NCI-H128 (cell line): Measurements from ENCODE around the gene HAT1.
"Not testable (repeated sequence)": the region's sequence is repeated elsewhere in the genome, so short reads cannot be mapped to it uniquely, and the experiment has no call there.

Experiments used
- DNase-seq: peaks from one replicate; lab custom pipeline; 2025; ENCODE audit not compliant: unreplicated experiment; lab: John Stamatoyannopoulos, UW

The HAT1 gene

GRCh38 chr2:171922230-171923022 lies at the start of gene HAT1:
HAT1 (plus strand) TSS chr2:171922461; CDS start chr2:171922501, 40 bp downstream.
- peak; percentile 94 for DNase-seq

GRCh38 chr2:171874517-171874916 lies 47.7 kb upstream of the HAT1 start:
- no peak for DNase-seq

- no peak for DNase-seq
Measured at GRCh38 chr2:171874963-171875362, 47.3 kb upstream of the HAT1 start.

DNA sequence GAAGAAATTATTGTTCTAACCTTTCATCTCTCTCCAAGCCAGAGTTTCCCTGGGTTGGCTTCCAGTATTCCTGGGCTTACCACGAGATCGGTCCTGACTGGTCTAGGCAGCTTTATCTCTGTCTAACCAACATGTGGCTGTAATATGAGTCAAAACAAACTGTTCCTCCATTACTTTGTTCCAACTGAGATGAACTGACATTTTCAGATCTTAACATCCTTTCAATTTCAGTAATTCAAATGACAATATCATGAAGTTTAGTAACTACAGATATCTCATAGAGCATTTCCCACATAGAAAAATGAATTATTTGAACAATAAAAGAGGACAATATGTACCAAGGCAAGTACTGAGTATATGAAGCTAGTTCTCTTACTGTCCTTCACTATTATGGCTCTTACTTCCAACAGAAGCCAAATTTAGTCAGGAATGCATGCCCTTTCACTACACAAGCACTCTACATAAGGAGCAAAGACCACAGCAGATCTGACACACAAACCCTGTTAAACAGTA lies 43.7 kb upstream of the HAT1 start:
- DNase-seq = no peak

GRCh38 chr2:171879865-171880264 lies 42.4 kb upstream of the HAT1 start:
- DNase-seq = no peak

- DNase-seq = no peak
Measured at GRCh38 chr2:171880774-171881173, 41.5 kb upstream of the HAT1 start.

DNA sequence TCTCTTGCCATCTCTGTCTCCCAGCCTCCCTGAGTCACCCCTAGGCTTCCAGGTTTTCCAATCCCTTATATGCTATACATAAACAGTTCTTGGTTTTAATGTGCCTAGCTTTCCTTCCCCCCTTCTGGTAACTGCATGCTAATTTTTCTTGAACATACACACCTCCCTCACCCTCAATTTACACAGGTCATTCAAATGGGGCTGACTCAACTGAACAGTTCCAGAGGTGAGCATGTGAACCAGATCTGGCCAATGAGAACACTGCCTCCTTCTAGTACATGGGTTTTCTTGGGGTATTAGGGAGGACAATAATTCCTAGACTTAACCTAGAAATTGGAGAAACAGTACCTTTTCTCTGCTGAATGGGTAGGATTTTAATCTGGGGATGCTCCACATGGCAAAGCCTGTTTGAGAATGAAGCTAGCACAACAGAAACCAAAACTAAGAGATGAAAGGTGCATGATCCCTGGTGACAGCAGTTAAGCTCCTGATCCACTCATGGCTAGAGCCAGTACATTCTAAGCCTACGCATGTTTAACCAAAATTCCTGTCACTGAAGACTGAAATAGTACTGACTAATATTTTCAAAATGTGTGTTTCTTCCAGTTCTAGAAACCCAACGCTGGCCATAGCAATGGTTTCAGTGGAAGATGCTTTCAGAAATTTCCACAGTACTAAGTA lies 40.0 kb upstream of the HAT1 start:
- no peak for DNase-seq

GRCh38 chr2:171883275-171883893 lies 38.9 kb upstream of the HAT1 start:
- DNase-seq = no peak

DNA sequence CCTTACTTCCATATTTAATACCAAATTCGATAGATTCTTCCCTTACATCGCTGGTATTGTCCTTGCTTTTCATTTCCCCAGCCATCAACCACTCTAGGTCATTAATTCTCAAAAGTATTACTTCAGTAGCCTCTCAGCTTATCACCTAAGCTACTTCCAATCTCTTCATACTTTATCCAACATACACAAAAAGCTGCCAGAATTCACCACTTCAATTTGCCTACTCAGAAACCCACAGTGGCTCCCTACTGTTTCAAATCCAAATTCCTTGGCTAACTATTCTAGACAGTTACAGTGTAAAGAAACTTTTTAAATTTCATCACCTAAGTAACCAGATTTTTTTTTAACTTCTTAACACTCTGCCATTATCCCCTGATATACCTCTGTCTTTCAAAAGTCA lies 32.9 kb upstream of the HAT1 start:
- no peak for DNase-seq

GRCh38 chr2:171889808-171890207 lies 32.5 kb upstream of the HAT1 start:
- DNase-seq = no peak

- DNase-seq = no peak
Measured at GRCh38 chr2:171893196-171893823, 29.0 kb upstream of the HAT1 start.

DNA sequence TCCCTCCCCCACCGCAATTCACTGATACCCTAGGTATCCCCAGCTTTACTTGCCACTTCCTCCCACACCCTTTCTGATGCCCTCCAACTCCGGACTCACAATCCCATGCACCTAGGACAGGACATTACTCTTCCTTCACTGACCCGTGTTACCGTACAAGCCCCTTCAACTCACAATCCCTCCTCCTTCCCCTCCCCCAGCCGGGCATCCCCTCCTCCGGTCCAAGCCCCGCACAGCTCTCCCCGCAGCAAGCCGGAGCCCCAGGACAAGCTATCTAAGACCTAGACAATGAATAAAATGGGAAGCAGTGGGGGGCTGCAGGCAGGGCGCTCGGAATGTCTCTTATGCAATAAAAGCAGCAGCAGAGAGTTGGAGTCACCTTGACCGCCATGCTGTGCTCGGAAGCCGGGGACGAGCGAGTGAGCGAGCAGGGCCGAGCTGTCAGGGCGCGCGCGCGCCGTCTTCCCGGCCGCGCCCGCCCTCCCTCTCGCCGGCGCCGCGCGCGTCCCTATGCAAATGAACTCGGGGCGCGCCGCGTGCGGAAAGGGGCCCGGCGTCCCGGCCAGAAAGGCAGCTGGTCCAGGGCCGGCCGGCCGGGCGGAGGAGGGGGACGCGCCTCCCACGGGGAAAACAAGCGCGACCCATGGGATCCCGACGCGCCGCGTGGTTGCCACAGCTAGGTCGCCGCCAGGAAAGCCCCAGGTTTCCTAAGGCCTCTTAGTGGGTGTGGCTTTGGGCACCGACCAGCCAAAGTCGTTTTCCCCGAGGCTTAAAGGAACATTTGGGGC lies 28.2 kb upstream of the HAT1 start, which contains the start of gene SLC25A12:
Gene SLC25A12, minus strand, starts transcription at position 421 of the 788 bp plus-strand sequence. Its CDS starts 30 bp downstream, at position 391.
- DNase-seq = peak; percentile 32

DNA sequence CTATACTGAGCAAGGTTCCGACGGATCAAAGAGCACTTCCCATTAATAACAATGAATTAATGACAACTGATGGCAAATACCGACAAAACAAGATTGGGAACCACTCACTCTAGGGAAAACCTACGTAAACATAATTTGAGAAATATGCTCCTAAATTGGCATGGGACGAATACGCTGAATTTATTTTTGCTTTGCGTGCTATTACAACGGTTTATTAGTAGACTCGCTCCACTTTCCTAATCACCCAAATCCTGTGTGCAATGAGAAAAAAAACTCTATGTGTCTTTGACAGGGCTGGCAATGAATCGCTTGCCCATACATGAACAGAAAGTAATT lies 27.7 kb upstream of the HAT1 start:
- no peak for DNase-seq

- DNase-seq = no peak
Measured at GRCh38 chr2:171895786-171896185, 26.5 kb upstream of the HAT1 start.

DNA sequence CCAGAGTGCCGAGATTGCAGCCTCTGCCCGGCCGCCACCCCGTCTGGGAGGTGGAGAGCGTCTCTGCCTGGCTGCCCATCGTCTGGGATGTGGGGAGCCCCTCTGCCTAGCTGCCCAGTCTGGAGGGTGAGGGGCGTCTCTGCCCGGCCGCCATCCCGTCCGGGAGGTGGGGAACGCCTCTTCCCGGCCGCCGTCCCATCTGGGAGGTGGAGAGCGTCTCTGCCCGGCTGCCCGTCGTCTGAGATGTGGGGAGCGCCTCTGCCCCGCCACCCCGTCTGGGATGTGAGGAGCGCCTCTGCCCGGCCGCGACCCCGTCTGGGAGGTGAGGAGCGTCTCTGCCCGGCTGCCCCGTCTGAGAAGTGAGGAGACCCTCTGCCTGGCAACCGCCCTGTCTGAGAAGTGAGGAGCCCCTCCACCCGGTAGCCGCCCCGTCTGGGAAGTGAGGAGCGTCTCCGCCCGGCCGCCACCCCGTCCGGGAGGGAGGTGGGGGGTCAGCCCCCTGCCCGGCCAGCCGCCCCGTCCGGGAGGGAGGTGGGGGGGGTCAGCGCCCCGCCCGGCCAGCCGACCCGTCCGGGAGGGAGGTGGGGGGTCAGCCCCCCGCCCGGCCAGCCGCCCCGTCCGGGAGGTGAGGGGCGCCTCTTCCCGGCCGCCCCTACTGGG lies 22.5 kb upstream of the HAT1 start:
- not testable (repeated sequence) for DNase-seq

DNA sequence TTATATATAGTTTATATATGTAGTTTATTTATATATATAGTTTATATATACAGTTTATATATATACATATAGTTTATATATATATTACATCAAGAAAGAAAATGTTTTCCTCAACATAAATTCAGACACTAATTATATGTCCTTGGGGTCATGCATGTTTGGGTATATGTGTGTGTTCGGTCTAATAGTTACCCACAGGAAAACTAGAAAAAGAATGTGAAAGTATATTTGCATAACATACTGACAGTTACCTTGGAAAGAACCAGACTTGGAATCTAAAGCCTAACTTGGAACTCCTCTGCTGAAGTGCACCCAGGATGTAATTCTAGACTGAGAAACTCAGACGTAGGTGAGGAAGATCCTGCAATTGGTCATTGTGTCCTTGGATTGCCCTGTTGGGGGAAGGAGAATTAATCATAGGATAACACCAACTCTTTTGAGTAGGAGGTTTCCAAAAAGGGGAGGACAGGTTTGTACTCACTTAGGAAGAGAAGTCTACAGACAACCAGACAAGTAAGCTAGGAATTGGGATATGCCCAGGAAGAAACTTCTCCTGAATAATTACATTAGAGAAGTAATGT lies 19.3 kb upstream of the HAT1 start:
- no peak for DNase-seq

DNA sequence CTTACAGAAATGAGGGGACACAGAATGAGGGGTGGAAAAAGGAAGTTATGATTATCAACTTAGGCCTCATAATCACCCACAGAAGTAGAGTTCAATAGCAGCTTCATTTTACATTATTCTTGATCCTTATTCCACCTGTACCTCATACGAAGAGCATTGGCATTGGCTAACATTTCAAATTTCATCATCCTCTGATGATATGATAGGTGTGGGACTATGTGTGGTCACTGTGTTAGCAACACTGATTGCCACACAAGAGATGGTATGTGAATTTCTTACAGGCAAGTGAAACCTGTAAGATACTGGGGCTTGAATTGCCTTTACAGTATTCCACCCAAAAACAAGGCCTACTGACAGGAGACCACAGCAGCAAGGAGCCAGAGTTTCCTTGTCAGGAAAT lies 14.0 kb upstream of the HAT1 start:
- no peak for DNase-seq

- DNase-seq = no peak
Measured at GRCh38 chr2:171909266-171909665, 13.0 kb upstream of the HAT1 start.

DNA sequence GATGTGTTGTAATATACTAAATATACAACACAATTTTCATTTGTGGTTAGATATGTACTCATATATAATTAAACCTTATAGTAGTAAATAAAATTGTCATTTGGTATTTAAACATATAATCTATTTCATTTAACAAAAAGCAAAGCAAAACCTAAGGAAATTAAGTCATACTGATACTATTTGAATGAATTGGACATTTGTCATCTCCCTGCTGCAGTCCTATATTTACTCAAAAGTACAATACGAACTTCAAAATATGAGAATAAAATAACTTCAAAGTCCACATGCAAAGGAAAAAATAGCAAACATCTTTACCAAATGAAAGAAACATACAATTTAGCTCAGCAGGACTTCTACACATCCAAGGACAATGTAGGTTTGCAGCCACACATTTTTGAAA lies 11.8 kb upstream of the HAT1 start:
- DNase-seq = no peak

DNA sequence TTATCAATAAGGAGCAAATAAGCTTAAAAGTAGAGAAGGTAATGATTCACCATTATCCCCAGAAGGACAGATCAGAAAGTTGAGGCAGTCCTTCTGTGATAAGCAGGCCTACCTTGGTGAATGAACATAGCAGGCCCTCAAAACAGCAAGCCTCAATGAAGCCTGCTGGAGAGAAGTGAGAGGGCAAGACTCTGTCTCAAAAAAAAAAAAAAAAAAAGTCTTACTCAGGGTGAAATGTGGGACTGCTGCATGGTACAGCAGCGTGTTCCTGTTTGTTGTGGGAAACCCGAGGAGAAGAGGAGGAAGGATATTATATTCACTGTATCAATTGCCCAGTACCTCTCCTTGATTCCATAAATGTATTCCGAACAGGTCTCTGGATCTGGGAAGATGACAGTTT lies 8.7 kb upstream of the HAT1 start:
- DNase-seq = no peak
